Mesodermal cell (in vitro differentiated cells): ENCODE measurements around the gene UPF3A.
A peak's percentile ranks its signal among the peaks of the same experiment; 100 is the strongest.

Source experiments
- H3K27ac ChIP-seq: 2 replicates; pipeline ENCODE4 v1.7.0; 2013; ENCODE audit warnings: mild to moderate bottlenecking, low read depth, low read length, moderate library complexity; ENCODE audit not compliant: severe bottlenecking
- H3K36me3 ChIP-seq: 2 replicates; pipeline ENCODE4 v1.7.1; 2013; ENCODE audit warnings: mild to moderate bottlenecking, low read length, moderate library complexity; ENCODE audit not compliant: control insufficient read depth, insufficient read depth
- H3K4me1 ChIP-seq: one replicate; pipeline ENCODE4 v1.7.1; 2013; ENCODE audit warnings: mild to moderate bottlenecking, low read length; ENCODE audit not compliant: insufficient read depth, control insufficient read depth, poor library complexity, severe bottlenecking
- H3K4me3 ChIP-seq: 2 replicates; pipeline ENCODE4 v1.7.0; 2013; ENCODE audit warnings: low read length, control low read depth, mild to moderate bottlenecking; ENCODE audit not compliant: insufficient read depth, poor library complexity, severe bottlenecking; ENCODE audit errors: extremely low read depth
- H3K9me3 ChIP-seq: 2 replicates; pipeline ENCODE4 v1.7.1; 2013; ENCODE audit warnings: mild to moderate bottlenecking, low read length, moderate library complexity; ENCODE audit not compliant: control insufficient read depth
- WGBS, 2 experiments: methylation state at CpG; one replicate each; pipeline ENCODE4 v1.1.5; 2013; ENCODE audit warnings: missing lambda C conversion rate in 2 of 2; ENCODE audit not compliant: insufficient coverage in 2 of 2; 5-methylcytosine and 5-hydroxymethylcytosine counted together

Gene UPF3A

DNA sequence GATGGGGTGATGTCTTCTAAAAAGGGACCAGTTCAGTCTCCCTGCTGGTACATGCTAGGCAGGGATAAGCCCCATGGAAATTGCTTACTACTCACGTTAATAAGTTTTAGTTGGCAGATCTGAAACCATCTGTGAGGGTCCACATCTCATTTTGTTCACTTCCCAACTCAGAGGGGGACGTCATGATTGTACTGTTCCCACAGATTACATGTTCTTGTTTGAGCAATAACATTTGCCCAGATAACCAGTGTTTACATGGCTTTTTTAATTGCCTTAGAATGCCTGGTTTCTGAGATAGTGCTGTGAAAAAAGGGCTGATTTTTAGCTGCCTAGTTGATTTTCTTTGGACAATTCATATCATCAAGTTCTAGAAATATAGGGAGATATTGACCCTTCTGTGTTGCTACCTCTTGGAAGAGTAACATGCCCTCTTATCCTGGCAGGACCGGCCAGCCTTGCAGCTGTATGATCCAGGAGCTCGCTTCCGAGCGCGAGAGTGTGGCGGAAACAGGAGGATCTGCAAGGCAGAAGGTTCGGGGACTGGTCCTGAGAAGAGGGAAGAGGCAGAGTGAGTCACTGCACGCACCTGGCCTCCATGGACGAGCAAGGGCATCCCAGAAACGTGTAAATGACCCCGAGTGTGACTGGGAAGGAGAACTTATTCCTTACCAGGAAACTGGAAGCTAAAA, 23.1 kb downstream of the UPF3A start:
- Histone ChIP-seq H3K4me1 (no peaks in the 10 kb centered on the region), H3K27ac (no peak overlapping the region), H3K9me3 (no peaks in the 10 kb centered on the region), H3K36me3 (peaks cover 63% of the 10 kb centered on the region), H3K4me3 (no peak overlapping the region)
- WGBS, 2 experiments, result 95 to 97% methylated on average over 12 to 13 of the region's 13 CpGs

DNA sequence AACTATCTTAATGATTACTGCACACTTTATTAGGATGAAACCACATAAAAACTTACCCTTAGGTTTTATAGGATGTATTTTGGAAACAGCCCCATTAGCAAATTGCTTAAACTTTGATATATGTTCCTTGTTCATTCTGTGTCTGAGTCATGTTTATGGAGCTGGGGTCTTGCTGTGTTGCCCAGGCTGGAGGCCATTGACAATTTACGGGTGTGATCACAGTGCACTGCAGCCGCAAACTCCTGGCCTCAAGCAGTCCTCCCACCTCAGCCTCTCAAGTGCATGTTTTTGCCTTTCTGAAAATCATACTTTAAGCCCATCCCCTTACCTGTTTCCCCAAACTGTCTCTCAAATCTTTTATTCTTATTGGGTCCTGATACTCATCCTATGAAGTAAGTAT, 27.7 kb downstream of the UPF3A start:
- Histone ChIP-seq H3K36me3 (peaks cover 22% of the 10 kb centered on the region), H3K4me3 (no peak overlapping the region), H3K9me3 (no peaks in the 10 kb centered on the region), H3K4me1 (peaks cover 6% of the 10 kb centered on the region), H3K27ac (no peak overlapping the region)
- 95 to 100% methylated on average over 2 of the region's 2 CpGs for WGBS, 2 experiments

- H3K27ac ChIP-seq, result no peak overlapping the region
- WGBS, 2 experiments, result 77 to 89% methylated on average over 6 of the region's 6 CpGs
- H3K9me3 ChIP-seq, result no peaks in the 10 kb centered on the region
- H3K4me3 ChIP-seq, result no peak overlapping the region
- H3K4me1 ChIP-seq, result peaks cover 6% of the 10 kb centered on the region
- H3K36me3 ChIP-seq, result peaks cover 14% of the 10 kb centered on the region
Measured at GRCh38 chr13:114309806-114310410, 28.5 kb downstream of the UPF3A start.

- no peak overlapping the region for H3K27ac ChIP-seq
- peaks cover 11% of the 10 kb centered on the region for H3K36me3 ChIP-seq
- no peaks in the 10 kb centered on the region for H3K9me3 ChIP-seq
- no peak overlapping the region for H3K4me3 ChIP-seq
- H3K4me1 ChIP-seq, result peaks cover 14% of the 10 kb centered on the region
- WGBS, 2 experiments, result 100% methylated on average over 1 of the region's 5 CpGs
Measured at GRCh38 chr13:114310956-114311355, 29.6 kb downstream of the UPF3A start.

DNA sequence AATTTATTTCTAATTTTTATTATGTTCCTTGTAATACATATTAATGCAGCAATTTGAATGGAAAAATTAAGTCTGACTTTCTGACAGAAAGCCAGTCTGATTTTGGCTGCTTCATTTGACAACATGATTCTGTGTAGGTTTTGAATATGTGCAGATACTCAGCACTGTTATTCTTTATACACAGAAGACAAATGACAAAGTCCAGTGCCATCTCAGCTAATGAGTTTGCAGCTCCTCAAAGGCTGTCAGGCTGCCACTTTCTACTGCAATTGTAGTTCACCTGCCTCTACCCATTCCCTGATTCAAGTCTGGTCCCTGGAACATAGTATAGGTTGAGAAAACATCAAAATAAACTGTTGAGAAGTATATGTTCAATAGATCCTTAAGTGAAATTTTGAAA, 30.0 kb downstream of the UPF3A start:
- peaks cover 7% of the 10 kb centered on the region for H3K36me3 ChIP-seq
- no peak overlapping the region for H3K4me3 ChIP-seq
- no peak overlapping the region for H3K27ac ChIP-seq
- H3K9me3 ChIP-seq, result no peaks in the 10 kb centered on the region
- peaks cover 14% of the 10 kb centered on the region for H3K4me1 ChIP-seq

DNA sequence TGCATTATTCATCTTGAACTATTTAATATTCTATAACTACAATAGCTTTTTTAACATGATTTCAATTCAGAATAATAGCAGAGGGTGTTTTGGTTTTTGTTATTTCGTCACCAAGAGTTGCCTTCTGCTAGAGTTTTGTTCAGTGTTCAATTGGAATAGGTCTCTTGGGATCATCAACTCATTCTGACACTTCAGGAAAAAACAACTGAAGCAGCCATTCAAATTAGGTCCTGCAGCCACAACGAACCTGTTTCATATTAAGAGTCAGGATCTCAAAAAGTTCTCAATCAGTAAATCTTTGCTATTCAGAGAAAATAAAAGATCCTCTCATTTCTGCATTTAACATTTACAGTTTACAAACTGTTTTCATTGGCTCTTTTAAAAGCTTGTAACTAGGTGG, 30.5 kb downstream of the UPF3A start:
- Histone ChIP-seq H3K4me3 (no peak overlapping the region), H3K4me1 (peaks cover 14% of the 10 kb centered on the region), H3K27ac (no peak overlapping the region), H3K36me3 (peaks cover 7% of the 10 kb centered on the region), H3K9me3 (no peaks in the 10 kb centered on the region)
- WGBS, 2 experiments, result 63 to 67% methylated on average over 1 of the region's 2 CpGs

- H3K4me1 ChIP-seq, result peaks cover 14% of the 10 kb centered on the region
- peaks cover 16% of the 10 kb centered on the region for H3K36me3 ChIP-seq
- H3K4me3 ChIP-seq, result peak overlapping the region; percentile 68
- H3K9me3 ChIP-seq, result no peaks in the 10 kb centered on the region
- peak overlapping the region; percentile 94 for H3K27ac ChIP-seq
- WGBS, 2 experiments, result 92 to 99% methylated on average over 11 to 13 of the region's 17 CpGs
Measured at GRCh38 chr13:114313061-114313860, 31.9 kb downstream of the UPF3A start.

GRCh38 chr13:114314074-114314912, 32.9 kb downstream of the UPF3A start, which contains the start of gene CHAMP1:
CHAMP1 (plus strand) TSS chr13:114314503; CDS start chr13:114323843, 9,340 bp downstream.
- H3K27ac ChIP-seq, result peak within 1 kb of the TSS; percentile 94
- 0 to 1% methylated on average over 86 to 97 of the region's 107 CpGs for WGBS, 2 experiments

GRCh38 chr13:114315074-114315785, 33.8 kb downstream of the UPF3A start:
- Histone ChIP-seq H3K4me3 (peak overlapping the region; percentile 68), H3K36me3 (peaks cover 24% of the 10 kb centered on the region), H3K27ac (peak overlapping the region; percentile 94), H3K4me1 (peaks cover 26% of the 10 kb centered on the region), H3K9me3 (no peaks in the 10 kb centered on the region)
- WGBS, 2 experiments, result 20% methylated on average over 2 of the region's 7 CpGs; no CpG with 5 or more reads in 1 of the 2 experiments

More at GRCh38 chr13:114314074-114314912, 32.9 kb downstream of the UPF3A start, which contains the start of gene CHAMP1:
- Histone ChIP-seq H3K9me3 (no peaks in the 10 kb centered on the region), H3K4me3 (peak within 1 kb of the TSS; percentile 68), H3K4me1 (peaks cover 17% of the 10 kb centered on the region), H3K36me3 (peaks cover 16% of the 10 kb centered on the region)

DNA sequence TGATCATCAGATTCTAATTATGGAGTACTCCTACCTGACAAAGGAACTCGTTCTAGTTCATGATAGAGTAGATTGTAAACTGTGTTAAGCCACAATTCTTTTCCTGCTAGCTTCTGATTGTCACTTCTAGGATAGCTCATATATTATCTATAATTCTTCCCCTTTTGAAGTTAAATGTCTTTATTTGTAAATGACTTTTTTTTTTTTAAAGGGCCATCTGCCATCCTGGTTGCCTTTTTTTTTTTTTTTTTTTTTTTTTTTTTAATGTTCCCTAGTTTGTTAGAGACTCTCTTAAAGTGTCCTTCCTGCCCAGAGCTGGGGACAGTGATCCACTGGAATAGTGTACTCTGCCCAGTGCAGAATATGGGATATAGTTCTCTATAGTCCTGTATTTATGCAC, 37.2 kb downstream of the UPF3A start:
- H3K4me3 ChIP-seq, result no peak overlapping the region
- WGBS, 2 experiments, result no CpG with 5 or more reads among the region's 1 CpG
- H3K9me3 ChIP-seq, result peaks cover 4% of the 10 kb centered on the region
- H3K36me3 ChIP-seq, result peaks cover 58% of the 10 kb centered on the region
- no peak overlapping the region for H3K27ac ChIP-seq
- H3K4me1 ChIP-seq, result peaks cover 20% of the 10 kb centered on the region
